ENCODE measurements around the gene PDE4D.

PDE4D gene

DNA sequence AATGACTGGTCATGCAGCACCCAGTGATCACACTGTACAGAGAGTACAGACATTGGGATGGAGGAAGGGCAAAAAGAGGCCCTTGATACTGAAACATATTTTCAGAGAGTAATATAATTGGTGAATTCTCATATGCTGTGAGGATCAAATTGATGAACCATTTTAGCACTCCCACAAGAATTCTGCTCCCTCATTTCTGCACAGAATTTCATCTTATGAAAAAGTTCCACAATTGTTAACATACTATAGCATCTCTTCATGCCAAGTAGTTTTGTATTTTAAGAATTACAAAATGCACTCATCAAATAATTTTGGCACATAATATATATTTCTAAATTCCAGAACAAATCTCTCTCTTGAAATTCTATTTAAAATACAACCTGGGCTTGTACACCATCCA lies 351.2 kb downstream of the PDE4D start:
- DNase-seq, result no peak

- DNase-seq, result no peak
Measured at GRCh38 chr5:59540366-59540765, 353.2 kb downstream of the PDE4D start.

DNA sequence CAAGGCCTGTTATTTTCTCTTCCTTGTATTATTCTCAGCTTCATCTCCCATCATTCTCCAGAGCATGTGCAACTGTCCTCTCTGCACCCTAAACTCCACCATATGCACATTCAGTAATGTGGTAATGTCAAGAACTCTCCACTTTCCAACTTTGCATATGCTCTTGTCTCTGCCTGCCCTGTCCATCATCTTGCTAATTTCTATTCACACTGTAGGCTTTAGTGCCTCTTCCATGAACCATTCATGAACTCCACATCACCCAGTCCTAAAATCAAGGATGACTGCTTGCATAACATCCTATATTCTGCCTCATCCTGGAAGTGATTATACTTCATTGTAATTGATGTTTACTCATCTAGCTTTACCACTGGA lies 354.8 kb downstream of the PDE4D start:
- no peak for DNase-seq

- DNase-seq, result no peak
Measured at GRCh38 chr5:59537961-59538749, 355.4 kb downstream of the PDE4D start.

GRCh38 chr5:59536875-59537274 lies 356.7 kb downstream of the PDE4D start:
- no peak for DNase-seq

DNA sequence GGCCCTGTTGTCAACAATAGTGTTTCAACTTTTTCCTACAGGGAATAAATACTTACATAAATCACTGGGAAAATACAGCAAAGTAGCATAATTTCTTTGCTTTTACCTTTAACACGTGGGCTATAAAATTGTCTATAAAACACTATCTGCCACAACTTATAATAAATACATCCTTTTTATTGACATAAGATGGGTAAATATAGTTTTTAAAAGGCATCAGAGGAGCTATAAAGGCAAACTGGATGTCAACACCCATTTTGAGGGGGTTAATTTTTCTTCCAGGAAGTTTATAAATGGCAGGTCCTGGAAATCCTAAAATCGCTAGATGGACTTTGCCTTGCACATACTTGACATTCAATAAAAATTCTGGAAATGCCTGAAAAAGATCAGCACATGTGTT lies 358.0 kb downstream of the PDE4D start:
- DNase-seq, result no peak

DNA sequence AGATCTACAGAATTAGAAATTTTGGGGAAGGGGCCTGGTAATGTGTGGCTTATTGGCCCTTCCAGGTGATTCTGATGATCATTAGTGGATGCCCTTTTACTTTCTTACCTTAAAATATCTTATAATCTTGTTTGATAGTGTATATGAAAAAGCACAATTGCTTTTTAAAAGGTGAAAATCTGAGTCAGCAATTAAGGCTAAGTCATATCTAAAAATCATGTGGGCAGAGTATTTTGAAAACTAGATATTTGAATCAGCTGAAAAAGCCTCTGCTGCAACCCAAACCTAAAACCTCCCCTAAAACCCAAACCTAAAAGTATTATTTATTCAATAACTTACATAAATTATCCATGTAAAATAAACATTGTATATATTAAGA lies 359.8 kb downstream of the PDE4D start:
- DNase-seq, result no peak

DNA sequence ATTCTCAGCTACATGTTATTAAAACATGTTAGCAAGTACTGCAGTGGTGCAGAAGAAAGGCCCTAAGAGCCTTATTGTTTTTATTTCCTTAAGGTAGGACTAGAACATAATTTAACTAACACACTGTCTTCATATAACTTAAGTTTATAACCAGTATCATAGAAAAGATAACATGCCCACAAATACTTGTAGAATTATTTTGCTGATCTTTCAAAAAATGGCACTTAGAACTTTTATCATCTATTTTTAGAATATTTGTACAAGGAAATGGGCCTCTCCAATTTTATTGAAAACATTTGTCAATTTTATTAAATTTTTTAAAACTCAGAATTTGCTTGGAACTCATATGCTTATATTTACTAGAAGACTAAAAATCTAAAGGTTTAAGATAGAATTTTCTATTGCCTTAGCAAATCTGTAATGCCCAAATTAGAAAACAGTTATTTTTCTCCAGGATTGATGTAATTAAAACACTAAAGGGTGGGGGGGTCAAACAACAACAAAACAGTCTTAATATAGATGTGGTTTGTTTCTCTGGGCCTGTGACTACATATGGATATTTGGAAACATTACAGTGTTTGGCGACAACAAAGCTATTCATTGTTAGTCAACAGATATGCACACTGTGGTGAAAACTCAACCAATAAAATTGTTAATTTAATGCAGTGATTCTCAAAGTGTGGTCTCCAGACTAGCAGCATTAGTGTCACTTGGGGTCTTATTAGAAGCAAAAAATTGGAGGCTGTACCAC lies 360.4 kb downstream of the PDE4D start:
- DNase-seq, result no peak

DNA sequence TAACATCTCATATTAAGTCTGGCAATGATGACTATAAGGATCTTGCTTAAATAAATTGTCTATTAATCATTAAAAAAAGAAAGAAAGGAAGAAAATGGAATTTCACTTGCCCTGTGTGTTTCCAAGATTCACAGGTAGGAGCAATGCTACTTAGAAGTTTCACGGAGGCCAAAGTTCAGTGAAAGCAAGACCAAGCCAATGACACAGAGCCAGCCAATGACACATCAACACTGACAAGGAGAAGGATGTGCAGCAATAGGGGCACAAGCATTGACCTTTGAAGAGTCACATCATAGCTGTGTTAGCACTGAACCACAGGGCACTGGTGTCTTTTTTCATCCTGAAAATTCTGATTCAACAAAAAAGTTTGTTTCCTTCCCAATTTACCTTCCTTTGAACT lies 364.3 kb downstream of the PDE4D start:
- DNase-seq, result no peak

GRCh38 chr5:59528202-59528862 lies 365.2 kb downstream of the PDE4D start:
- DNase-seq, result no peak

GRCh38 chr5:59525957-59526356 lies 367.6 kb downstream of the PDE4D start:
- DNase-seq, result no peak

DNA sequence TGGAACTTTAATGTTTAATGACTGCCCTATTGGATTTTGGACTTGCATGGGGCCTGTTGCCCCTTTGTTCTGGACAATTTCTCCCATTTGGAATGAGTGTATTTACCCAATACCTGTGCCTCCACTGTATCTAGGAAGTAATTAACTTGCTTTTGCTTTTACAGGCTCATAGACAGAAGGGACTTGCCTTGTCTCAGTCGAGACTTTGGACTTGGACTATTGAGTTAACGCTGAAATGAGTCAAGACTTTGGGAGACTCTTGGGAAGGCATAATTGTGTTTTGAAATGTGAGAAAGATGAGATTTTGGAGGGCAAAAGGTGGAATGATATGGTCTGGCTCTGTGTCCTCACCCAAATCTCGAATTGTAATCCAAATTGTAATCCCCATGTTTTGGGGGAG lies 368.2 kb downstream of the PDE4D start:
- DNase-seq, result no peak

GRCh38 chr5:59522201-59522831 lies 371.2 kb downstream of the PDE4D start:
- DNase-seq, result no peak

DNA sequence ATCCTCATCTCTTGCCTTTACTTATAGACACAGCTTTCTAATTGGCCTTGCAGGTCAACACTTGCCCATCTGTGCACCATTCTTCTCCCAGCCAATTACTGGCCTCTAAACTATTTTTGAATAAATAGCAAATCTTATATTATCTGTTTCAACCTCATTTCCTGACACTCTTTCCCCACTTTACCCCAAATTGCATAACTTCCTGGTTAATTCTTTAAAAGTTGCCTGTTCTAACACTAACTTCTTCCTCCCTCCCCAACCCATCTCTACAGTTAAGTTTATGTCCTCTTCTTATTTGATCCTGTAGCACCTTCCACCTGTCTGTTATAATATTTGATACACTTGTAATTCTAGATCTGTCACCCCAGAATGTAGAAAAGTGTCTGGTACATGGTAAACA lies 372.1 kb downstream of the PDE4D start:
- DNase-seq, result no peak

DNA sequence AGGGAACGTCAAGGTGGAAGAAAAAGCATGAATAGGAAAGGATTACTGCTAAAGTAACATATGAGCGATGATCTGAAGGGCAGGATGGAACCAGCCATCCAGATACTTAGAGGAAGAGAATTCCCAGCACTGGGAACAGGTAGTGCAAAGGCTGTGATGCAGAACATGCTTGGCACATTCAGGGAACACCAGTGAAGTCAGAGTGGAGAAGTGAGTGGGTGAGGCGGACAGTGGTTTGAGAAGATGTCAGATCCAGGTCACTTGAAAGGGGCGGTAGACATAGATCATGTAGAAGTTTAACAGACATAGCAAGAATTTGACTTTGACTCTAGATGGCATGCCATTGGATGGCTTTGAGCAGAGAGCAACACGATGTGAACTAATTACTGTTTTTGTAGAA lies 374.2 kb downstream of the PDE4D start:
- DNase-seq, result no peak

- no peak for DNase-seq
Measured at GRCh38 chr5:59517926-59518585, 375.5 kb downstream of the PDE4D start.

GRCh38 chr5:59516161-59516560 lies 377.4 kb downstream of the PDE4D start:
- DNase-seq, result no peak

DNA sequence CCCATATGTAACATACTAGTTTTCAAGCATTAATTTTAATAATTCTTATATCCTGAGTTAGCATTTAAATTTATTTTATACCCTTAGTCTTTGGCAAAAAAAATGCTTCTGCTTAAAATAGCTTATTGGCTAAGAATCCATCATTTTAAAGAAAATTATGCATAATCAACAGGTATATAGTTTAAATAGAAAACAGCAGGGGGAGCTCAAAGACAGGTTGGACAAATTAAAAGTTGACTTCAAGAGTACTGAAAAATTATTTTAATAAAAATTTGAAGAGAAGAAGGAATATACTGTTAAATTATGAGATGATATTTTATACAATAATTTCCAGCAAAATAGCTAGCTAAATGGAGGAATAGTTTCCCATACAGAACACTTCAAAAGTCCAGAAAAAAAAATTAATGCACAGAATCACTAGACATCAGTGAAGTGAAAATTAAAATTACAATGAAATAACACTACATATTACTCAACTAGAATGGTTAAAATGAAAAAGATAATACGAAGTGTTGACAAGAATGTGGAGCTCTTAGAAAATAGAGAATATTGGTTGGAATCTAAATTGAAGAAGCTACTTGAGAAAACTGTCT lies 387.1 kb downstream of the PDE4D start:
- no peak for DNase-seq

GRCh38 chr5:59504043-59504442 lies 389.5 kb downstream of the PDE4D start:
- no peak for DNase-seq

- no peak for DNase-seq
Measured at GRCh38 chr5:59503220-59503619, 390.3 kb downstream of the PDE4D start.

- no peak for DNase-seq
Measured at GRCh38 chr5:59501316-59501715, 392.2 kb downstream of the PDE4D start.

DNA sequence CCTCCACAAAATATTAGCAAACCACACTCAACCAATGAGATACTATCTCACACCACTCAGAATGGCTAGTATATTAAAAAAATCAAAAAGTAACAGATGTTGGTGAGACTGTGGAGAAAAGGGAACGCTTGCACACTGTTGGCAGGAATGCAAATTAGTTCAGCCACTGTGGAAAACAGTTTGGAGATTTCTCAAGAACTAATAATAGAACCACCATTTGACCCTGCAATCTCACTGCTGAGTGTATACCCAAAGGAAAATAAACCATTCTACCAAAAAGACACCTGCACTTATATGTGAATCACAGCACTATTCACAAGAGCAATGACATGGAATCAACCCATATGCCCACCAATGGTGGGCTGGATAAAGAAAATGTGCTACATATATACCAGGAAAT lies 393.5 kb downstream of the PDE4D start:
- no peak for DNase-seq

DNA sequence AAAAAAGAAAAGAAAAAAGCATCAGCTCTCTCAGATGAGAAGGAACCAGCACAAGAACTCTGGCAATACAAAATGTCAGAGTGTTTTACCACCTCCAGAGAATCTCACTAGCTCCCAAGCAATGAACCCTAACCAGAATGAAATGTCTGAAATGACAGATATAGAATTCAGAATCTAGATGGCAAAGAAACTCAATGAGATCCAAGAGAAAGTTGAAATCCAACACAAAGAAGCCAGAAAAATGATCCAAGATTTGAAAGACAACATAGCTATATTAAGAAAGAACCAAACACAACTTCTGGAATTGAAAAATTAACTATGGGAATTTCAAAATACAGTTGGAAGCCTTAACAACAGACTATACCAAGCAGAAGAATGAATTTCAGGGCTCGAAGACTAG lies 396.3 kb downstream of the PDE4D start:
- DNase-seq, result no peak

Data from activated CD4-positive, alpha-beta T cell treated with anti-CD3 and anti-CD28 coated beads, Interleukin-2, amount 50 U/mL, for 1 hour (primary cell).